Fibroblast of skin of left biceps (primary cell): ENCODE results near the gene HBG2.
"Not testable (repeated sequence)": the region's sequence is repeated elsewhere in the genome, so short reads cannot be mapped to it uniquely, and the experiment has no call there.

Experiments used
- DNase-seq, 2 experiments: peaks; one replicate each; pipeline ENCODE4 v3.0.0-alpha.2; 2013; ENCODE audit warnings: low read depth in 2 of 2

Gene HBG2

DNA sequence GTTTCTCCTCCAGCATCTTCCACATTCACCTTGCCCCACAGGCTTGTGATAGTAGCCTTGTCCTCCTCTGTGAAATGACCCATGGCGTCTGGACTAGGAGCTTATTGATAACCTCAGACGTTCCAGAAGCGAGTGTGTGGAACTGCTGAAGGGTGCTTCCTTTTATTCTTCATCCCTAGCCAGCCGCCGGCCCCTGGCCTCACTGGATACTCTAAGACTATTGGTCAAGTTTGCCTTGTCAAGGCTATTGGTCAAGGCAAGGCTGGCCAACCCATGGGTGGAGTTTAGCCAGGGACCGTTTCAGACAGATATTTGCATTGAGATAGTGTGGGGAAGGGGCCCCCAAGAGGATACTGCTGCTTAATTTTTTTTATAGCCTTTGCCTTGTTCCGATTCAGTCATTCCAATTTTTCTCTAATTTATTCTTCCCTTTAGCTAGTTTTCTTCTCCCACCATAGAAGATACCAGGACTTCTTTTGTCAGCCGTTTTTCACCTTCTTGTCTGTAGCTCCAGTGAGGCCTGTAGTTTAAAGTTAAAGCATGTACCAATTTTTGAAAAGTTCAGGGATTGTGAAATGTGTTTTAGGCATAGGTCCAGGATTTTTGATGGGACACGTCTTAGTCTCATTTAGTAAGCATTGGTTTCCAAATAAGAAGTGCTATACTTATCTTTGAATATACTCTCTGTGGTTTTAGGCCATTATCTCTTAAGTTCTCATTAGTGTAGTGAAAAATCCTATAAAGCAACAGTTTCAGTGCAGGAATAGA lies at the start of gene HBG2:
Gene HBG2 (minus strand): TSS at position 136 of the 768 bp plus-strand sequence. CDS start 53 bp downstream, at position 83.
- not testable (repeated sequence) for DNase-seq

DNA sequence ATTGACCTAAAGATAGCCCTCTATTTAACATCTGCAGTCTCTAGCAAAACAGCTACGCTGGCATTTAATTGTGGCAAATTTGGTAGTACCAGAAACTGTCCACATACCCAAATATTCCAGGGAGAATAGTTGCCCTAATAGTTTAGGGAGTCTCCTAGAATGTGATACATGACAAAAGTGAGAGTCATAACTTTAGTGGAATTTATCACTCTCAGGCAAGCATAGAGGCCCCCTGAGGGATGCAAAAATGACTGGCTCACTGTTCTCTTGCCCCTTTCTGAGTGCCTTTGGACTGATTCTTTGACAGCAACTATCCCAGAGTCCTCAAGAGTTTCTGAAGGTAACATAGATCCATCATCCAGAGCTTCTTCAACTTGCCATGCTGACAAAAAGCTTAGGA lies 49.5 kb upstream of the HBG2 start:
- no peak for DNase-seq

DNA sequence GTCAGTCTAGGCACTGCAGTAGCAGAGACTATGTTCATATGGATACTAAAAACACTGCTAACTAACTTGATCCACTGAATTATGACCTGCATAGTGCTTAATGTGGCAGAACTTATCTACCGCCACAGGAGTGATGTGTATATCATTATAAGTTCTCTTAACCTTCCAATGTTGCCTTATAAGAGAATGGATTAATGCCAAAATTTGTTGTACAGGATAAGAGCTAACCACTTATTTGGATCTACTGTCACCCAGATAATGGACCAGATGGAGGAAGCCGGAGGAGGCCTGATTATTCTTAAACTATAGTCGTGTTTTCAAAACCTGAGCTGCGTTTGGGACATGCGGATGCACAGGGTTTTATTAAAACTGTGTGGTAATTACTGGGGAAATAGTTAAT lies 49.0 kb upstream of the HBG2 start:
- DNase-seq: no peak

DNA sequence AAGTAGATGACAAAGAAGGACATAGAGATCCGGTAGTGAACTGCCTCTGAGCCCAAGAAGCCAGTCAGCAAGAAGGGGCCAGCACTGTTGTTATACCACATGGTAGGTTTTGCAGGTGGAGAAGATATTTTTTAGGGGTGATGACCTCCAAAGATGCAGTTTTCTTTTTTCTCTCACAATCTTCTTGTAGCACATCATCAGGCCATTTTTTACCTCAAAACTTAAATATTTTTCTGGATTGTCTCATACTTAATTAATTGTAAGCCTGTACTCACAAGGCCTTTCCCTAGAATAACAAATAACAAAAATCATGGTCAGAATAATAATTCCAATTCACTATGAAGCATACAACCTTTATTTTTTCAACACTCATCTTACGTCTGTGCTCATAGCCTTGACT lies 47.3 kb upstream of the HBG2 start, which contains the start of gene OR51B4:
Gene OR51B4 (minus strand): TSS at position 101 of the 400 bp plus-strand sequence. CDS start 0 bp downstream, at position 101.
- no peak for DNase-seq

DNA sequence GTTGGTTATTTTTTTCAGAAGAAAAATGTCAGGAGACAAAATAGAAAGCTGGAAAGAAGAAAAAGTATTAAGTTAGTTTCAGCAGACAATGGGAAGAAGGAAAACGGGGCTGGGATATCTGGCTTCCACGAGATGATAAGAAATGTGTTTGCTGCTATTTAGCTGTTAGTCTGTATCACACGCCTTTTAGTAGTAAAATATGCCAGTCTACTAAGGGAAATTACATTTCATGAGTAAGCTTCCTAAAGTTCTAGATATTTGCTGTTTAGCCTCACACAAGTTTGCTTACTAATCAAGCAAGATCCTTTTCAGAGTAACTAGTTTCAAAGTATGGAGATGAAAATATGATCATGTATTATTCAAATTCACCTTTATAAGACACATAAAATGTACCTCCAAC lies 45.7 kb upstream of the HBG2 start:
- no peak for DNase-seq

DNA sequence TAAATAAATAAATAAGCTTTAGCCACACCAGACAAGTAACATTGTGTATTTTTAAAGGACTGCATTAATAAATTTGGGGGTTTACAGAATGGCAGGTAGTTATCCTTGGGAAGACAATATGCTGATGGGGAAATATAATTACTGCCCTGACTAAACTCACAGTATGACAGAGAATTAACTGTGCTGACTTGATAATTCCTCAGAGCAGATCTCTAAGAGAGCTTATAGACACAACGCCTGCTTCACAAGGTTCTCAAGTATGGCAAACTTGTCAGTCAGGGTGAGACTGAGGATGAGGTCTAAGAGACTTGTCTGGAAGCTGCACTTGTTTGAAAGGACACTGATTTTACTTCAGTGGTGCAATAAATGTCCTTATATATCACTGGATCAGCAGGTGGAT lies 43.9 kb upstream of the HBG2 start:
- DNase-seq: no peak

DNA sequence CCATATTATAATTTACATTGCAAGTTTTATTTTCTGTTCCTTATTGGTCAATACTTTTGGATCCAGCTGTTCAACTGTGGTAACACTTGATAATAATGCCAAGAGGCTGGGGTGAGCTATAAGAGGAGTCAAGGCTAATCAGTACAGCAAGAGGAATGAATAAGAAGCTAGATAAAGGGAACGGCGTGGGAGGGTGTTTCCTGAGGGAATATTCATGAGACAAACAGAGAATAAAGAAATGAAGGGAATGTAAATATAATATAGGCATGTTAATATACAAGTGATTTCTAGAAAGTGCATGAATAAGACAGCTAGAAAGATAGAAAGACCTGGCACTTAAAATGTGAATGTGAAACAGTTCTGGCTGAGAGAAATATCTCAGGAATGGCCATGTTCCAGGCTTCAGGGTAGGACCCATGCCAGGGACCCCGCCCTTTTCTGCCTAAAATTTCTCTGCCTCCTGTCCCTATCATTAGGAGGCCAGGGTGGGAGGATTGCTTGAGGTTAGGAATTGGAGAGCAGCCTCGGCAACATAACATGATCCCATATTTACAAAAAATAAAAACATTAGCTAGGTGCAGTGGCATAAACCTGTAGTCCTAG lies 43.2 kb upstream of the HBG2 start:
- DNase-seq: no peak

DNA sequence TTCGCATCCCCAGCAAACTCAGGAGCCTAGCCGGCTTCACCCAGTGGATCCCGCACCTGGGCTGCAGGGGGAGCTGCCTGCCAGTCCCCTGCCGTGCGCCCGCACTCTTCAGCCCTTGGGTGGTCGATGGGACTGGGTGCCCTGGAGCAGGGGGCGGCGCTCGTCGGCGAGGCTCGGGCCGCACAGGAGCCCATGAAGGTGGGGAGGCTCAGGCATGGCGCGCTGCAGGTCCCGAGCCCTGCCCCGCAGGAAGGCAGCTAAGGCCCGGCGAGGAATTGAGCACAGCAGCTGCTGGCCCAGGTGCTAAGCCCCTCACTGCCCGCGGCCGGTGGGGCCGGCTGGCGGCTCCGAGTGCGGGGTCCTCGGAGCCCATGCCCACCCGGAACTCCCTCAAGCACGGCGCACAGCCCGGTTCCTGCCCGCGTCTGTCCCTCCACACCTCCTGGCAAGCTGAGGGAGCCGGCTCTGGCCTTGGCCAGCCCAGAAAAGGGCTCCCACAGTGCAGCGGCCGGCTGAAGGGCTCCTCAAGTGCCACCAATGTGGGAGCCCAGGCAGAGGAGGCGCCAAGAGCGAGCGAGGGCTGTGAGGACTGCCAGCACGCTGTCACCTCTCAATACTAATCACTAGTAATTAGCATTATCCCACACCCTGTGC lies 39.9 kb upstream of the HBG2 start:
- DNase-seq: not testable (repeated sequence)

DNA sequence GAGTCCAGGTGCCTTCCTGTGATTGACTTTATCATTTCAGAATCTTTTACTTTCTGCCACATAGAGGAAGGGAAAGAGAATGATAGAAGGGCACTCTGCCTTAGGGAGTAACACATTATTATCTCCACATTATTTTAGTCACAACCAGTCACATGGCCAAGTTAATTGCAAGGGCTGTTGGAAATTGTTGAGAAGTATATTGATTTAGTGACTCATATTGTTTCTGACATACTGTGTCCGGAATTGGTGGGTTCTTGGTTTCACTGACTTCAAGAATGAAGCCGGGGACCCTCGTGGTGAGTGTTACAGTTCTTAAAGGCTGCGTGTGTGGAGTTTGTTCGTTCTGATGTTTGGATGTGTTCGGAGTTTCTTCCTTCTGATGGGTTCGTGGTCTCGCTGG lies 38.4 kb upstream of the HBG2 start:
- no peak for DNase-seq

DNA sequence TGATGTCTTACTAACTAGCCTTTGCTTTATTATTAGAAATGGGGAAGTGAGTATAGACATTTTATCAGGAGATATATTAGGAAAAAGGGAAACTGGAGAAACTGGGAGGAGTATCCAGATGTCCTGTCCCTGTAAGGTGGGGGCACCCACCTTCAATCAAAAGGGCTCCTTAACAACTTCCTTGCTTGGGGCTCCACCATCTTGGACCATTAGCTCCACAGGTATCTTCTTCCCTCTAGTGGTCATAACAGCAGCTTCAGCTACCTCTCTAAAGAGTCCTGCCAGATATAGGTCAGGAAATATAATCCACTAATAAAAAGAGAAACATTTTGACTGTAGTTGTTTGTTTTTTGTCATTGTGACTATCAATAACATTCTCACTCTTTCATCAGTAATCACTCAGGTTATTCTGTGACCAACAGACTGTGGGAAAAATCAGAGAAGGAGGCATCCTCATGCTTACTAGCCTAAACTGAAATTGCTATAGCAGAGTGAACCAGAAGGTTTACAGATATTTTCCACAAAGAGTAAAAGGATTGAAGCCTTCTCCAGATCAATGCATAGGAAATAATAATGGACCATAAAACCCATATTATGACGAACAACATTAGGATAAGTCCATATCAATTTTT lies 36.7 kb upstream of the HBG2 start:
- no peak for DNase-seq

DNA sequence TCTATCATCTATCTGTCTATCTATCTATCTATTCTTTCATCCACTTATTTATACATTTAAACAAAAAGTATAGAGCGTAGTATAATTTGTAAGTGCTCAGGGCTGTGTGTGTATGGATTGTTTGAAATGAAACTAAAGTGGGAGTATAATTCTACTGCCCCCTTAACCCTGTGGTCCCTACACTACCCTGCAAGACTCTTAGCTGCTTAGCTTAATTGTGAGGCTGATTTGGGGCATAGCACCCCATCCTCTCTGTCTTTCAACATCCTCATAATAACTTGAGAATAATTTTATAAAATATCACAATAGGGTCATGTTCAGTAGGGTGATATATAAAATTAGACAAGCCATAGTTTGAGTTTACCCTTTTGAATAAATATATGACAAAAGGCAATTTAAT lies 35.5 kb upstream of the HBG2 start:
- no peak for DNase-seq

DNA sequence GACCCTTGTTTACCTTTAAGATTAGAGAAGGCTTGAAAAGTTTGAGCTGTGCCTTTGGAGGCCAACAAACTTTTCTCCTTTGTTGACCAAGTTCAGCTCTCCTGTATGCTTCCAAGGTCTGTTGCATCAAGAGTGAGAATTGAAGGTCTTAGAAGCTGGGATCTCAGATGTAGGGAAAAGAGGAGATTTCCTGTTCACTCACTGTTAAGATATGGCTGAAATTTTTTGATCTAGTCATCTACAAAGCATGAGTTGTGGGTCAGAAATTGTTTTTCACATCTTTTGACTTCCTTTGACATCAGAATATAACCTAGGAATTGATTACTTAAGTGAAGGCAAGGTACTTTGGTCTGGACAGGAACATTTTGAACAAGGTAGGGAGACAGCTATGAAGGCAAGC lies 35.1 kb upstream of the HBG2 start:
- no peak for DNase-seq

DNA sequence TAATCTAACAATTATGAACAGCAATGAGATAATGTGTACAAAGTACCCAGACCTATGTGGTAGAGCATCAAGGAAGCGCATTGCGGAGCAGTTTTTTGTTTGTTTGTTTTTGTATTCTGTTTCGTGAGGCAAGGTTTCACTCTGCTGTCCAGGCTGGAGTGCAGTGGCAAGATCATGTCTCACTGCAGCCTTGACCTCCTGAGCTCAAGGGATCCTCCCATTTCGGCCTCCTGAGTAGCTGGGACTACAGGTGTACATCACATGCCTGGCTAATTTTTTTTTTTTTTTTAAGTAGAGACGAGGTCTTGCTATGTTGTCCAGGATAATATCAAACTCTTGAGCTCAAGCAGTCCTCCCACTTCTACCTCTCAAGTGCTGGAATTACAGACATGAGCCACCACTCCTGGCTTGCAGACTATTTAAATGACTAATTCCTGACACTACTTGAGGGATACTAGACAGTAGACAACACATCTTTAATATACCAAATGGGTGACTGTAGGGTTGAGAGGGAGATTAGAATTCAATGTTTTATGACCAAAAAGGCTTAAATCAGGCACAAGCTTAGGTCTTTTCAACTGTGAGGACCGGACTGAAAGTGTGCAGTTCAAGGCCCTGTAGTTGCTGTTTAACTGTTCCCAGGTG lies 34.4 kb upstream of the HBG2 start:
- no peak for DNase-seq

DNA sequence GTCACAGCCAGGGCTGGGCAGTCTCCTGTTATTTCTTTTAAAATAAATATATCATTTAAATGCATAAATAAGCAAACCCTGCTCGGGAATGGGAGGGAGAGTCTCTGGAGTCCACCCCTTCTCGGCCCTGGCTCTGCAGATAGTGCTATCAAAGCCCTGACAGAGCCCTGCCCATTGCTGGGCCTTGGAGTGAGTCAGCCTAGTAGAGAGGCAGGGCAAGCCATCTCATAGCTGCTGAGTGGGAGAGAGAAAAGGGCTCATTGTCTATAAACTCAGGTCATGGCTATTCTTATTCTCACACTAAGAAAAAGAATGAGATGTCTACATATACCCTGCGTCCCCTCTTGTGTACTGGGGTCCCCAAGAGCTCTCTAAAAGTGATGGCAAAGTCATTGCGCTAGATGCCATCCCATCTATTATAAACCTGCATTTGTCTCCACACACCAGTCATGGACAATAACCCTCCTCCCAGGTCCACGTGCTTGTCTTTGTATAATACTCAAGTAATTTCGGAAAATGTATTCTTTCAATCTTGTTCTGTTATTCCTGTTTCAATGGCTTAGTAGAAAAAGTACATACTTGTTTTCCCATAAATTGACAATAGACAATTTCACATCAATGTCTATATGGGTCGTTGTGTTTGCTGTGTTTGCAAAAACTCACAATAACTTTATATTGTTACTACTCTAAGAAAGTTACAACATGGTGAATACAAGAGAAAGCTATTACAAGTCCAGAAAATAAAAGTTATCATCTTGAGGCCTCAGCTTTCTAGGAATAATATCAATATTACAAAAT lies 33.7 kb upstream of the HBG2 start:
- no peak for DNase-seq

DNA sequence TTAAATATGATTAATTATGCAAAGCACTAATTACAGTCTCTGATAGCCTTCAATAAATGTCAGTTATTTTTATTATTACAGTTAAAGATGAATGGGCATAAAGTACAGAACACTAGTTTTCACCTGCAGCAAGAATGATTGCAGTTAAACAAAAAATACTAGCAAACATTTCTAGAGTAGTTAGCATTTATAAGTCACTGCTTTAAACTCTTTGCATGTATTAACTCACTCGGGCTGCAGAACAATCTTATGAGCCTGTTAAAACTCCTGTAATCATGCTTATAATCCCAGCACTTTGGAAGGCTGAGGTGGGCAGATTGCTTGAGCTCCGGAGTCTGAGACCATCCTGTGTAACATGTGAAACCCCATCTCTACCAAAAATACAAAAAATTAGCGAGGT lies 32.3 kb upstream of the HBG2 start:
- no peak for DNase-seq

DNA sequence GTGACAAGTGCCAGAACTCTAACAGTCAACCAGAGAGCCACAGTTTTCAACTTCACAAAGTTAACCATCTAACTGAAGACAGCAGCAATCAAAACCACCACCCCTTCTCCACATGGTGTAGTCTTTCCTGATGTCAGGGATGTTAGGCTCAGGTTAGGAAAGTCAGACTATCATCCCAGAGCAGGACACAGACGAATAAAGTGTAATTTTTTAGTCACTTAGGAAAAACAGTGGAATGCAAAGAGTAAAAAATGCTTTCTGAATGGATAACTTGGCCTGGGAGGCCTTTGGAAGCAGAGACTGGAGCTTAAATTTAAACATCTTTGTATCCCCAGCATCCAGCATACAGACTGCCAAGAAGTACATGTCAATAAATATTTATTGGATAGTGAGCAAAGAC lies 31.8 kb upstream of the HBG2 start:
- DNase-seq: no peak

DNA sequence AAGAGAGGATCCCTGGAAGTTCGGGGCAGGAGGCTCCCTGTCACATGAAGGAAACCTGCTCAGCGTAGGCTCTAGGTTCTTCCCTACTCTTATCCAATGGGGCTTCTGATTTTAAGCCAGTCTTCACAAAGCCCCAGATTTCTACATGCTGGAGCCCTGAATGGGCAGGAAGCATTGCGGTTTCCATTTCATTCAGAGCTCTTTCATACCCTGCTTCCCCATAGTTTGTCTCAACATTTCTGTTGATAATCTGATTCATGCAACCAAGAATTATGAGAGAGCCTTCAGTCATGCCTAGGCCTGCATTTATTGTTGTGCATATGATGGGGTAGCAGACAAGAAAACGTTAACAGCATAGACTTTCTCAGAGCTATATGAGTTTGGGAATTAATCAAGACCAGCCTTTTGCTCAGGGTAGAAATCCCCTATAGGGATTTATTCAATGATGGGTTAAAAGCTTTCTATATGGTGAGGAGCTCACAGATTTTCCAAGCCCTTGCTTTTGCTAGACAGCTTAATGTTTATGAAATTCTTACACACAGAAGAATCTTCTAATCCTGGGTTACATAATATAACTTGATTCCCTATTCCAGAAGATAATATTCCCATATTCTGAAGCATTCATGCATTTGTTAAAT lies 31.2 kb upstream of the HBG2 start:
- DNase-seq: no peak

DNA sequence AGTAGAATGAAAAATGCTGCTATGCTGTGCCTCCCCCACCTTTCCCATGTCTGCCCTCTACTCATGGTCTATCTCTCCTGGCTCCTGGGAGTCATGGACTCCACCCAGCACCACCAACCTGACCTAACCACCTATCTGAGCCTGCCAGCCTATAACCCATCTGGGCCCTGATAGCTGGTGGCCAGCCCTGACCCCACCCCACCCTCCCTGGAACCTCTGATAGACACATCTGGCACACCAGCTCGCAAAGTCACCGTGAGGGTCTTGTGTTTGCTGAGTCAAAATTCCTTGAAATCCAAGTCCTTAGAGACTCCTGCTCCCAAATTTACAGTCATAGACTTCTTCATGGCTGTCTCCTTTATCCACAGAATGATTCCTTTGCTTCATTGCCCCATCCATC lies 30.1 kb upstream of the HBG2 start:
- no peak for DNase-seq

DNA sequence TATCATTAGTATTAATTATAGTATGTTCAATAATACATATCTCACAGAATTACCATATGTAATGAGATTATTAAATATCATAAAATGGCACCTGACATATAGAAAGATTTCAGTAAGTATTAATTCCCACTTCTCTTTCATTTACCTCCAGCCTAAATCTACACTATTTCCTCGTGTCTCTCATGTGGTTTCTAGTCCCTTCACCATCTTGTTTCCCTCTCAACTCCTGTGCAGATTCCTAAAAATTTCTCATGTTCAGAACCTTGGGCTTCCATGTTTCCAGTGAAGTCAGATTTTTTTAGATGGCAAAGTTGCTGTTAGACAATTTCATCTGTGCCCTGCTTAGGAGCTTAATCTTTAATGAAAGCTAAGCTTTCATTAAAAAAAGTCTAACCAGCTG lies 29.3 kb upstream of the HBG2 start:
- no peak for DNase-seq

DNA sequence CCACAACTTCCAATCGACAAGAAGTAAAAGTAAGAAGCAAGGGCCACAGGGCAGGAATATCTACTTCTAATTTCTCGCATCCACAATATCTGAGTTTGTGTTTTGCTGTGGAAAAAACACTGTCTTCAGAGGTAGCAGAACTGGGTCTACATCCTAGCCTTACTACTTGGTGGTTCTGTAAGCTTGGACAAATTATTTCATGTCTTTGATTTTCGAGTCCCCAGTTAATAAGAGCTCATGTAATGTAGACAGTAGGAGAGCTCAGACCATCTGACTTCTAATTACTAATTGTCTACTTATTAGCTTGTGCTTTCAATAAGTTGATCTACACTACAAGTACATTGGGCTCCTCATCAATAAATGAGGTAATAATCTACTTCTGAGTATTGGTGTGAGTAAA lies 28.5 kb upstream of the HBG2 start:
- DNase-seq: no peak

DNA sequence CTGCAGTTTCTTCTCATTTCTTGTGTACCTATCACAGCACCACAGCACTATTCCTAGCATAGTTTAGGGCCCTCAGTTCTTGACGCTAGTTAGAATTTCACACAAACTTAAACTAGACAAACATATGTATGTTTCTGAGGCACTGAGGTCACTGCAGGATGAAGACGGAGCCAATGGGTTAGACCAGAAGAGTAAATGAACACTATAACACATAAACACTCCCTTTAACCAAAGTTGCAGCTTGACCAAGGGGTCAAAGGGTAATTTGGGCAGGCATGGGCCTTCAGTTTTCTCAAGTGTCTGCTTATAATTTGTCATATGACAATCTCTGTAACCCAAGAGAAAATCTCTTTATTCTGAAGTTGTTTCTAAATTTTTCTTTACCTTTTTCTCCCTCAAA lies 28.0 kb upstream of the HBG2 start:
- no peak for DNase-seq
